Activated CD4-positive, alpha-beta T cell treated with anti-CD3 and anti-CD28 coated beads, Interleukin-2, Interleukin-6, amounts not matched to agents 100 ng/mL and 50 ng/mL, durations not matched to agents 16 hours and 8 hours (primary cell): ENCODE data around the gene ACTN3.
"Not testable (repeated sequence)": the region's sequence is repeated elsewhere in the genome, so short reads cannot be mapped to it uniquely, and the experiment has no call there.

ENCODE experiments used
- DNase-seq: peaks from one replicate; pipeline ENCODE4 v3.0.0-alpha.2; 2020

The ACTN3 gene

DNA sequence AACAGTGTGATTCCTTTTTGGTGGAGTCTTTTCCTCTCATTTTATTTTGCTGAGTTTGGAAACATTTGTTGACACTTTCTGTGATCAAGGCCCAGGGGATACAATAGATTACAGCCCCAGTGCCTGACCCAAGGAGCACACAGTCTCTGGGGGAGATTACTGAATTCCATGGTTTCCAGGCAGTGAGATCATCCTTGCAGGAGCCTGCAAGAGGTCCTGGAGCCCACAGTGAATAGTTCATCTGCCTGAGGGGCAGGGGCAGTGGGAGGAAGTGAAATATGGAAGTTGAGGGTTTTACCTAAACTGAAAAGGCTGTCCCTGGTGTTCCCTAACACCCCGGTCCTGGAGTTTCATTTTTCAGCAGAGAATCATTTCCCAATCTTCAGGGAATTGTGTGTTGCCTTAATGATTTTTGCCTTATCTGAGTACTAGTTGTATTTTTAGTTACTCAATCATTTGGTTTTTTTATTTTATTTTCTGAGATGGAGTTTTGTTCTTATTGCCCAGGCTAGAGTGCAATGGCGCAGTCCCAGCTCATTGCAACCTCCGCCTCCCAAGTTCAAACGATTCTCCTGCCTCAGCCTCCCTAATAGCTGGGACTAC is 54.0 kb downstream of the ACTN3 start:
- DNase-seq, result no peak

DNA sequence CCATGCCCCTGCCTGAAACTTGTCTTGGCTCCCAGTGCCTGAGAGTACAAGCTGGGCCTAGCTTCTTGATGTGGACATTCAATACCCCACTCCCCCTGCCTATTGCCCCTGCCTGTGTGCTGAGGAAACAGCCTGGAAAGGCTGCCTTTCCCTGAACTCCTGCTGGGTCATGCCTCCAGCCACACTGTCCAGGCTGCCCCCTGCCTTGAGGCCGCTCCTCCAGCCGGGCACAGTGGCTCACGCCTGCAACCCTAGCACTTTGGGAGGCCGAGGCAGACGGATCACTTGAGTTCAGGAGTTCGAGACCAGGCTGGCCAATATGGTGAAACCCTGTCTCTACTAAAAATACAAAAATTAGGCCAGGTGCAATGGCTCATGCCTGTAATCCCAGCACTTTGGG is 56.4 kb downstream of the ACTN3 start:
- DNase-seq, result no peak

DNA sequence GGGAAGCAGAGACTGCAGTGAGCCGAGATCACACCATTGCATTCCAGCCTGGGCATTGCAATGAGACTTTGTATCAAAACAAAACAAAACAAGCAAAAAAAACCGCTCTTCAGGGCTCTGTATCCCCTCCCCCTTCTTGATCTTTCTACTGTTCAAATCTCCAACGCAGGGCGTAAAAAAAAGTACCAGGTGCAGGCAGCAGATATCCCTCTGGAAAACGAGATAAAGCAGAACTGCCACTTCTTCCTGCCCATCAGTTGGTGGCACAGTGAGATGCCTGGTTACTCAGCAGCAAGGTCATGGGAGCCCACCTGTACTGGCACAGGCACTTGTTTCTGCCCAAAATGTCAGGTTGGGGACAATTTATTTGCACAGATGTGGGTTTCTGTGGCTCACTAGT is 57.5 kb downstream of the ACTN3 start:
- DNase-seq, result no peak

DNA sequence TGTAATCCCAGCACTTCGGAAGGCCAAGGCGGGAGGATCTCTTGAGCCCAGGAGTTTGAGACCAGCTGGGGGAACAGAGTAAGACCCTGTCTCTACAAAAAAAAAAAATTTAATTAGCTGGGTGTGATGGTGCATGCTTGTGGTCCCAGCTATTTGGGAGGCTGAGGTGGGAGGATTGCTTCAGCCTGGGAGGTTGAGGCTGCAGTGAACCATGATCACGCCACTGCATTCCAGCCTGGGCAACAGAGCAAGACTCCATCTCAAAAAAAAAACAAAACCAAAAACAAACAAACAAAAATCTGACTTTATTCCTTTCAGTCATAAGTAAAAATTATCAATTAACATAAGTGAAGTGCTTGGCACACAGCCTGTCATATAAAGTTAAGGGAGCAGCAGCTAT is 59.9 kb downstream of the ACTN3 start:
- not testable (repeated sequence) for DNase-seq

GRCh38 chr11:66607126-66607834 is 60.6 kb downstream of the ACTN3 start:
- DNase-seq, result no peak

GRCh38 chr11:66609721-66610617 is 63.3 kb downstream of the ACTN3 start:
- no peak for DNase-seq

DNA sequence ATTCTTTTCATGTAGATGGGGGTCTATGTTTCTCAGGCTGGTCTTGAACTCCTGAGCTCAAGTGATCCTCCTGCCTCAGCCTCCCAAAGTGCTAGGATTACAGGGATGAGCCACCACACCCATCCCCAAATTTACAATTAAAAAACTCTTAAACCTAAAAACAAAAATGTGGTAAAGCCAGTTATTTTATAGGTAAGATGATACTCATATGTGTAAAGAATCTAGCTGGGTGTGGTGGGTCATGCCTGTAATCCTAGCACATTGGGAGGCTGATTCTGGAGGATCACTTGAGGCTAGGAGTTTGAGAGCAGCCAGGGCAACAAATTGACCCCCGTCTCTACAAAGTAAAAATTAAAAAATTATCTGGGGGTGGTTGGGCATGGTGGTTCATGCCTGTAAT is 65.8 kb downstream of the ACTN3 start:
- DNase-seq, result no peak
